K562 (cell line): ENCODE measurements around the gene RNF26. TPM values are rescaled to one million over a fixed set of nuclear protein-coding genes. Genes with fewer than 3 reads are reported as not detected.

Source experiments
- ADNP ChIP-seq: fragments of 200-800 bp; sonication (Bioruptor generic); IDR thresholded peaks from 2 replicates; pipeline ENCODE4 v1.6.1; 2016; ENCODE audit warnings: missing genetic modification characterization, missing compliant biosample characterization
- ARNT ChIP-seq, 2 experiments: fragments of 450-650 bp; IDR thresholded peaks; 2 replicates each; pipeline ENCODE4 v1.6.1; 2016; ENCODE audit warnings: mild to moderate bottlenecking in 1 of 2
- ATF4 ChIP-seq: fragments of 450-650 bp; formaldehyde crosslinking; IDR thresholded peaks from 2 replicates; pipeline ENCODE4 v1.4.0; 2022; ENCODE audit warnings: mild to moderate bottlenecking, moderate library complexity
- CBX3 ChIP-seq, 2 experiments: IDR thresholded peaks; 1 replicate in 1 of 2; 2 replicates in 1 of 2; pipeline ENCODE4 v1.6.1; 2012; ENCODE audit warnings: inconsistent platforms in 2 of 2, low read length in 2 of 2, borderline replicate concordance in 1 of 2, control low read depth in 1 of 2
- CREB5 ChIP-seq: fragments of 250-450 bp; sonication (Bioruptor Pico); IDR thresholded peaks from 2 replicates; pipeline ENCODE4 v1.5.0; 2020; ENCODE audit warnings: mild to moderate bottlenecking
- E2F8 ChIP-seq: fragments of 450-650 bp; IDR thresholded peaks from 2 replicates; pipeline ENCODE4 v1.7.1; 2018; ENCODE audit warnings: mild to moderate bottlenecking, low read depth; ENCODE audit not compliant: partially characterized antibody
- KLF16 ChIP-seq: IDR thresholded peaks from 2 replicates; pipeline ENCODE4 v1.6.1; 2016; ENCODE audit warnings: antibody characterized with exemption
- LCOR ChIP-seq: sonication (generic); formaldehyde crosslinking; IDR thresholded peaks from 2 replicates; pipeline ENCODE4 v1.8.0; 2022; ENCODE audit warnings: mild to moderate bottlenecking, missing genetic modification reagents
- MYC ChIP-seq, 2 experiments: fragments of 250-450 bp in 1 of 2; sonication (Bioruptor Pico) in 1 of 2; IDR thresholded peaks; 2 replicates each; pipeline versions ENCODE4 v1.5.1 to v1.6.1; 2012 to 2021; ENCODE audit warnings: low read depth in 2 of 2, borderline replicate concordance in 1 of 2, improper control_type of control experiment in 1 of 2, low read length in 1 of 2, mild to moderate bottlenecking in 1 of 2, moderate library complexity in 1 of 2
- NCOA4 ChIP-seq: fragments of 450-650 bp; IDR thresholded peaks from 2 replicates; pipeline ENCODE4 v1.6.1; 2018; ENCODE audit warnings: mild to moderate bottlenecking; ENCODE audit not compliant: partially characterized antibody
- PHF21A ChIP-seq: fragments of 450-650 bp; IDR thresholded peaks from 2 replicates; pipeline ENCODE4 v1.6.1; 2017; ENCODE audit warnings: low read depth, borderline replicate concordance
- SP2 ChIP-seq: IDR thresholded peaks from 2 replicates; pipeline ENCODE4 v1.6.1; 2011; ENCODE audit warnings: mild to moderate bottlenecking, low read depth, low read length, moderate library complexity; ENCODE audit not compliant: poor library complexity, severe bottlenecking; ENCODE audit errors: extremely low read depth
- ZNF717 ChIP-seq: fragments of 250-450 bp; sonication (Bioruptor Pico); IDR thresholded peaks from 2 replicates; pipeline ENCODE4 v1.5.0; 2021
- polyA plus RNA-seq, 8 experiments: library from polyadenylated mRNA; depleted of rRNA in 4 of 8; stranded (reverse) in 5 of 8; unstranded in 3 of 8; fragments of >200 nt; fragmentation: Nextera tagmentation in 2 of 8; fragmentation: Illumina TruSeq in 1 of 8; extraction: Ambion mirVana in 2 of 8; extraction: Trizol in 1 of 8; gene quantifications; 2 replicates each; pipeline versions ENCODE4 v1.2.1 to v1.2.3, GENCODE V29; 2011 to 2014; ENCODE audit warnings: inconsistent platforms in 1 of 8, missing spikeins in 1 of 8
- total RNA-seq, 7 experiments: library from RNA; depleted of rRNA in 6 of 7; stranded (reverse); fragments of >200 nt in 6 of 7; fragmentation: Illumina TruSeq in 2 of 7; extraction: Trizol in 2 of 7; gene quantifications; 2 replicates each; pipeline versions ENCODE4 v1.2.1 to v1.2.3, GENCODE V29; 2011 to 2021; ENCODE audit warnings: low replicate concordance in 1 of 7
- TF ChIP-seq, protein P1 (sequence below): sonication (generic); formaldehyde crosslinking; IDR thresholded peaks from 2 replicates; pipeline ENCODE4 v1.4.0; 2020; ENCODE audit warnings: mild to moderate bottlenecking, missing genetic modification reagents
- TF ChIP-seq, protein P2 (sequence below): sonication (generic); formaldehyde crosslinking; IDR thresholded peaks from 2 replicates; pipeline ENCODE4 v1.8.1; 2022; ENCODE audit warnings: missing genetic modification reagents
- TF ChIP-seq, protein P3 (sequence below): fragments of 450-650 bp; IDR thresholded peaks from 2 replicates; pipeline ENCODE4 v1.6.1; 2018; ENCODE audit warnings: mild to moderate bottlenecking, low read depth; ENCODE audit not compliant: partially characterized antibody

The RNF26 gene
- total and polyA plus RNA-seq, 9 of the 15 experiments (the other 6 are each of a cell fraction or from before 2014, with no cell fraction given): 5.3 to 53.6 (median 12.7) TPM

DNA sequence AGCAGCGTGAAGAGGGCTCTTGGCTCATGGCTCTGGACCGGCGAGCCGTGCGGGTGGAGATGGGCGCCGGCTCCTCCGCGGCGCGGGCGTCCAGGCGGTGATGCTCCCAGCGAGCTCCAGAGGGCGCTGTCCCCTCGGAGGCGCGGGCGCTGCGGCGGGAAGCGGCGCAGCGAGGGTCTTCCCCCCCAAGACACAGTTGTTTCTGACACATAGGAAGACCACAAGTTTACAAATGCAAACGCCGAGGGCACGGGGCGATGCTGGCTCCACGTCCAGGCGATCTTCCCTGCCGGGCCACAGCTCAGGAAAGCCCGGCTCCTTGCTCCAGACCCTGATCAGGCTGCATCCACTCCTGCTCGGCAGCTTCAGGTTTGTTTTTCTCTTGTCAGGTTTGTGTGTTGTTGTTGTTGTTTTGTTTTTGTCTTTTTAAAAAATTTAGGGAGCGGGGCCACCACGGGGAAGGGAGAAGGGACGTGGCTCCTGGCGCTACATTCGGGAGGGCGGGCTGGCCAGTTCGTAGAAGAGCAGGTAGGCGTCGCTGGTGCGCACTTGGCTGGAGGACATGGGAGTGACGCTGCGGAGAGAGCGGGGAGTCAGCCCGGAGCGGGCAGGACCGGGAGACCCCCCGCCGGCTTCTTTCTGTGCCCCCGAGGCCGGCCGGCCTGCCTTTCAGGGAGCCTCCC lies 22.2 kb downstream of the RNF26 start (continued):
- TF ChIP-seq E2F8: peak; percentile 65
- no peak for TF ChIP-seq SP2
- no peak for TF ChIP-seq PHF21A
- no peak for TF ChIP-seq CBX3 (IDR thresholded peaks at IDR 0.05; ENCODE audit: borderline replicate concordance in 1 of 2, low read length in 2 of 2)
- TF ChIP-seq KLF16: no peak
- no peak for TF ChIP-seq ATF4 (CRISPR knock-in tag)
- no peak for TF ChIP-seq ARNT (IDR thresholded peaks at IDR 0.05)
- TF ChIP-seq CREB5 (CRISPR knock-in tag): no peak
- 0 out of 2 replicates have a peak, but pooled peaks have one; percentile 14 for TF ChIP-seq MYC (IDR thresholded peaks at IDR 0.05; ENCODE audit: low read depth, low read length)
- no peak for TF ChIP-seq MYC (CRISPR knock-in tag; IDR thresholded peaks at IDR 0.05; ENCODE audit: borderline replicate concordance, low read depth)
- TF ChIP-seq ADNP: no peak
- 0 out of 2 replicates have a peak, but pooled peaks have one; percentile 32 for TF ChIP-seq LCOR (CRISPR knock-in tag)
- TF ChIP-seq ZNF717: no peak
- TF ChIP-seq, protein P1, sequence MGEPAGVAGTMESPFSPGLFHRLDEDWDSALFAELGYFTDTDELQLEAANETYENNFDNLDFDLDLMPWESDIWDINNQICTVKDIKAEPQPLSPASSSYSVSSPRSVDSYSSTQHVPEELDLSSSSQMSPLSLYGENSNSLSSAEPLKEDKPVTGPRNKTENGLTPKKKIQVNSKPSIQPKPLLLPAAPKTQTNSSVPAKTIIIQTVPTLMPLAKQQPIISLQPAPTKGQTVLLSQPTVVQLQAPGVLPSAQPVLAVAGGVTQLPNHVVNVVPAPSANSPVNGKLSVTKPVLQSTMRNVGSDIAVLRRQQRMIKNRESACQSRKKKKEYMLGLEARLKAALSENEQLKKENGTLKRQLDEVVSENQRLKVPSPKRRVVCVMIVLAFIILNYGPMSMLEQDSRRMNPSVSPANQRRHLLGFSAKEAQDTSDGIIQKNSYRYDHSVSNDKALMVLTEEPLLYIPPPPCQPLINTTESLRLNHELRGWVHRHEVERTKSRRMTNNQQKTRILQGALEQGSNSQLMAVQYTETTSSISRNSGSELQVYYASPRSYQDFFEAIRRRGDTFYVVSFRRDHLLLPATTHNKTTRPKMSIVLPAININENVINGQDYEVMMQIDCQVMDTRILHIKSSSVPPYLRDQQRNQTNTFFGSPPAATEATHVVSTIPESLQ: 0 out of 2 replicates have a peak, but pooled peaks have one; percentile 27
- no peak for TF ChIP-seq NCOA4
- TF ChIP-seq, protein P2, sequence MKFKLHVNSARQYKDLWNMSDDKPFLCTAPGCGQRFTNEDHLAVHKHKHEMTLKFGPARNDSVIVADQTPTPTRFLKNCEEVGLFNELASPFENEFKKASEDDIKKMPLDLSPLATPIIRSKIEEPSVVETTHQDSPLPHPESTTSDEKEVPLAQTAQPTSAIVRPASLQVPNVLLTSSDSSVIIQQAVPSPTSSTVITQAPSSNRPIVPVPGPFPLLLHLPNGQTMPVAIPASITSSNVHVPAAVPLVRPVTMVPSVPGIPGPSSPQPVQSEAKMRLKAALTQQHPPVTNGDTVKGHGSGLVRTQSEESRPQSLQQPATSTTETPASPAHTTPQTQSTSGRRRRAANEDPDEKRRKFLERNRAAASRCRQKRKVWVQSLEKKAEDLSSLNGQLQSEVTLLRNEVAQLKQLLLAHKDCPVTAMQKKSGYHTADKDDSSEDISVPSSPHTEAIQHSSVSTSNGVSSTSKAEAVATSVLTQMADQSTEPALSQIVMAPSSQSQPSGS (CRISPR knock-in tag): no peak
- TF ChIP-seq, protein P3, sequence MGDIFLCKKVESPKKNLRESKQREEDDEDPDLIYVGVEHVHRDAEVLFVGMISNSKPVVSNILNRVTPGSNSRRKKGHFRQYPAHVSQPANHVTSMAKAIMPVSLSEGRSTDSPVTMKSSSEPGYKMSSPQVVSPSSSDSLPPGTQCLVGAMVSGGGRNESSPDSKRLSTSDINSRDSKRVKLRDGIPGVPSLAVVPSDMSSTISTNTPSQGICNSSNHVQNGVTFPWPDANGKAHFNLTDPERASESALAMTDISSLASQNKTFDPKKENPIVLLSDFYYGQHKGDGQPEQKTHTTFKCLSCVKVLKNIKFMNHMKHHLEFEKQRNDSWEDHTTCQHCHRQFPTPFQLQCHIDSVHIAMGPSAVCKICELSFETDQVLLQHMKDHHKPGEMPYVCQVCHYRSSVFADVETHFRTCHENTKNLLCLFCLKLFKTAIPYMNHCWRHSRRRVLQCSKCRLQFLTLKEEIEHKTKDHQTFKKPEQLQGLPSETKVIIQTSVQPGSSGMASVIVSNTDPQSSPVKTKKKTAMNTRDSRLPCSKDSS: no peak
